HG03066 (cell line): Measurements from ENCODE around the gene ZNF205.

Experiments
- ATAC-seq: cut with Tn5 transposase; IDR thresholded peaks from one replicate; pipeline ENCODE4 v1.9.1; 2021; ENCODE audit warnings: low read depth; ENCODE audit not compliant: unreplicated experiment

The ZNF205 gene

DNA sequence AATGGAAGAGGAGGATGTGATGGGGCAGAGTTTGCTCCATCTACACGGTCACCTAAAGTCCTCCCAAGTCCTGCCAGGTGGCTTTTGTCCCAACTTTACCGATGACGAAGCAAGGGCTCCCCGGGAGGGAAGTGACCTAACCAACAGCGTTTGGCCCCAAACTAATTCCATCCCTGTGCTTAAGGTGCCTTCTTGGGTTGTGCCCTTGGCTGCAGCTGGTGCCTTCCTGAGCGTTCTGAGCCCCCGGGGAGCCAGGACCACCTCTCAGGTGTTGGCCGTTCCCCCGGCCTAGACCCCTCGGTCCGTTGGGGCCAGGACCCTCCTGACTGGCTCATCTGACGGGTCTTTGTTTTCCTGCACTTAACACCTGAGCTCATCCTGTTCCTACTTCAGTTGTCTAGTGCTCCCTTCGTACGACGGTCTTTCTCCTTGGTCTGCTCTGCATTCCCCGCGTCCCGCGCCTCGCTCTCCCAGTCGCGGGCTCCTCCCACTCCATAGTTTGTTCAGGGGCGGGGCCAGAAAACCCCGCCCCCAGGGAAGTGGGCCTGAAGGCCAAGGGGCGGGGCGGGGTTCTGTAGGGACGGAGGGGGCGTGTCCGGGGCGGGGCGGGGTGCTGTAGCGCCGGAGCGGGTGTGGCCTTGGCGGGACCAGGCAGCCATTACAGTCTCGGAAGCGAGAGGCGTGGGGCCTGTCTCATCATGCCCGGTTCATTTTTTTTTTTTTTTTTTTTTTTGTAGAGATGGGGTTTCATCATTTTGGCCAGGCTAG, 12.5 kb upstream of the ZNF205 start:
- peak; percentile 59 for ATAC-seq

DNA sequence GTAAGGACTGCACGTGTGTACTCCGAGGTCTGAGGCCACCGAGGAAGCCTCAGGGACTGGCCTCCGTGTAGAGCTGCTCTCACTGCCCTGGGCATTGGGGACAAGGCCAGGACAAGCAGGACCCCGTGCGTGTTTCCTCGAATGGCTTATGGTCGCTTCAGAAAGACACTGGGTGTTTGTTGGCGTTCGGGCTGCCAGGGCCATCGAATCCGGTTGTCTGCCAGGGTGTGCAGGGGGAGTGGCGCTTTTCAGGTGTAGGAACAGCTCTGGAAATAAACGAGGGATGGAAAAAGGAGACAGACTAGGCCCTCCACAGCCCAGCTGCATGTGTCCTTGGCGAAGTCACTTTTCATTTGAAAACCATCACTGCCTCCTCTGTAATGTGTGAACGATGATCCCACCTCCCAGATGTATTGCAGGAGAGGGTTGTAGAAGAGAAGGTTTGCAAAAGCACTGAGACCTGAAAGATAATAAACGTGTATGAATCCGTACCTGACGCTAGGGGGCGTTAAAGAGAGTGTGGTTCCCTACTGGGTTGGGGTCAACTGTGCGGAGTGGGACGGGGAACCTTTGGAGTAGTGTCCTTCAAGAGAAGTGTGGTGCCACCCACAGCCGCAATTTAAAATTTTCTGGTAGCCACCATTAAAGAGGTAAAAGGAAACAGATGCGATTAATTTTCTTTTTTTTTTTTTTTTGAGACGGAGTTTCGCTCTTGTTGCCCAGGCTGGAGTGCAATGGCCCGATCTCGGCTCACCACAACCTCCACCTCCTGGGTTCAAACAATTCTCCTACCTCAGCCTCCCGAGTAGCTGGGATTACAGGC, 11.2 kb upstream of the ZNF205 start:
- ATAC-seq, result no peak

DNA sequence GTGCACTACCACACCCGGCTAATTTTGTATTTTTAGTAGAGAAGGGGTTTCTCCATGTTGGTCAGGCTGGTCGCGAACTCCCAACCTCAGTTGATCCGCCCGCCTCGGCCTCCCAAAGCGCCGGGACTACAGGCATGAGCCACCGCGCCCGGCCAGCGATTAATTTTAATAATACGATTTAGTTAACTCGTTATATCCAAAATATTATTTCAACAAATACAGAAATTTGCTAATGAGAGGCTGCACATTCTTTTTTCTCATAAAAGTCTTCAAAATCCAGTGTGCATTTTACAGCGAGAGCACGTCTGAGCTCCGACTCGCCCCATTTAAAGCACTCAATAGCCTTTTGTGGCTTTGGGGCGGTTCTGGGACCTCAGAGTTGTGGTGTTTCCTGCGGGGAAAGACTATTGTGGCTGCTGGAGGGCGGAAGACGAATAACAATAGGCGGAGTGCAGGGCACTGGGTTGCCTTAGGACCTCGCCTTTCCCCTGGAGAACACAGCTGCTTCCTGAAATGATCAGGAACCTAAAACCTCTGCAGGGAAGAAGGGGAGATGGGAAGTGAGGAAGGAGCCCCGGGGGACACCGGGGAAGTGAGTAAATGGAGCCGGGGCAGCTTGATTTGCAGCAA, 10.4 kb upstream of the ZNF205 start:
- ATAC-seq, result no peak

DNA sequence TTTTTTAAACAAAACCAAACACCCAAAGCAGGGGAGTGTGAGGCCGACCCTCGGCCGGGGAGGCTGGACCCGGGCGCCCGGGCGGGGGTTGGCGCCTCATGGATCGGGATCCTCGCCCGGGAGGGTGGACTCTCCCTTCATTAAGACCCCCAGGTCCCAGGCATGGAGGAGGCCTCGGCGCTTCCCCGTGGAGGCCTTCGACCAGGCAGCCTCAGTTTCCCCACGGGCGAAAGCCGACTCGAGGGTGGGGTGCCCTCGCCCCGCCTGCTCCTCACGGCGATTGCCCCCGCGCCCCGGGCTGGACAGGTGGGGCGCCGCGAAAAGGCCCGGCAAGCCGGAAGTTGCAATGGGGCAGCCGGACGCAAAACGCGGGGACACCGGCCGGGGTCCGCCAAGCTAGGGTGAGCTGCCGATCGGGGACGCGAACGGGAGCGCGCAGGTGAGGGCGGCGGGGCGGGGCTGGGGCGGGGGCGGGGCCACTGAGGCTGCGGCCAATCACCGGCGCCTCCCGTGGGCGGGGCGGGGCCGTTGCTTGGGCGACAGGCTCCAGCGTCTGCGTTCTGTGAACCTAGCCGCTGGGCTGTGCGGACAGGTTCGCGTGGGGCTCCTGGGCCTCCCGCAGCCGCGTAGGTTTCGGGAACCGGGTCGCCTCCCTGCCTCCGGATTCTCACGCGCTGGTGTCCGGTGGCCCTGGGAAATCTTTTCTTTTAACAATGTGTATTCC, 6.0 kb upstream of the ZNF205 start:
- peak; percentile 77 for ATAC-seq

DNA sequence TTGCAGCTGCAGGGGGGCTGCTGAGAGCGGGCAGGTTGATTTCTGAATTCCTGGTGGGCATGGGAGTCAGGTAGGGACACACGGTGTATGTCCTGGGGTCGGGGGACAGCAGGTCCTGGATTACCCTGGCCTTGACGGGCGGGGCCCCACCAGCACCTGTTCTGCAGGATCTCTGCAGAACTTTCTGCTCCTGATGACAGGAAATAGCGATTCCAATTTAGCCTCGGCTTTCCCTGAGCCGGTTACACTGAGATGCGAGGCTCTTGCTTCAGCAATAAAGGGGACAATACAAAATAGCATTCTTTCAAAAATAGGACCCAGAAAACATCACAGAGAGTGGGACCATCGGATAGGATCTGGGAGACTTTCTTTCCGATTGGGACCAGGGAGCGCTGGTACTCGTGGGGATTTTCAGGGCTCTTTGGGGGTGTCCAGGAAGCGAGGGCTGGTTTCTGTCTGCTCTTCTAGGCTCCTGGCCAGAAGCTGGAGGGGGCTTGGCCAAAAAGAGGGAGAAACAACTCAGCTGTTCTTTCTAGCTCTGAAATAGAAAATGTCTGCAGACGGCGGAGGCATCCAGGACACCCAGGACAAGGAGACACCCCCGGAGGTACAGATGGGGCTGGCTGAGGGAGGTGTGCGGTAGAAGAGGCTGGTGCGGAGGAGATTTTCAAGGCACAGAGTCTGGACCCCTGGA, 642 bp downstream of the ZNF205 start:
- ATAC-seq, result no peak

DNA sequence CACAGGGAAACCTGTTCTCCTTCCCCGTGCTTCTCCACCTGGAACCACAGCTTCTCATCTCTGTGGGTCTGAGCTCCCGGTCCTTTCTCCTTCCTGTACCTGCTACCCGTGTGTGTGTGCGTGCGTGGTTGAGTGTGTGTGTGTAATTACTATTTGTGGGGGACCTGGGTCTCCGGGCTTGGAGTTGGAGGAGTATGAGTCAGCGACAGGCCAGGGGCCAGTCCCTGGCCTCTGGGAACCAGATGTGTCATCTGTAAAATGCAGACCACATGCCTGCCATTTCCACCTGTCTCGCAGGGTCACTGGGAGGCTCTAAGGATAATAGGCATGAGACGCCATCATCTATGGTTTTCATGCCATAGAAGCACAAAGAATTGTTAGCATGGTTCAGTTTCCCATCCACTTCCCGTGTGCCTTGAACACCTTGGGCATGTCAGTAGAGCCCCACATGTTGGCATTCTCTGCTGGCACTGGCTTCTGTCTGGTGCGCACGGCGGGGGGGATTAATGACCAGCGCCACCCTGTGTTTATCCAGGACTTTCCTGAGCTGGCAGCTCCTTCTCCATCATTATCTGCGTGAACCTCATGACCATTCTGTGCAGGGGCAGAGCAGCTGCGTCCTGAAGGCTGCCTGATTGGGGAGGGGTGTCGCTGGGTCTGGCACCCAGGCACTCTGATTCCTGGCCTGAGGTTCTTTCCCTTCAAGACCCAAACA, 1.5 kb downstream of the ZNF205 start:
- no peak for ATAC-seq

DNA sequence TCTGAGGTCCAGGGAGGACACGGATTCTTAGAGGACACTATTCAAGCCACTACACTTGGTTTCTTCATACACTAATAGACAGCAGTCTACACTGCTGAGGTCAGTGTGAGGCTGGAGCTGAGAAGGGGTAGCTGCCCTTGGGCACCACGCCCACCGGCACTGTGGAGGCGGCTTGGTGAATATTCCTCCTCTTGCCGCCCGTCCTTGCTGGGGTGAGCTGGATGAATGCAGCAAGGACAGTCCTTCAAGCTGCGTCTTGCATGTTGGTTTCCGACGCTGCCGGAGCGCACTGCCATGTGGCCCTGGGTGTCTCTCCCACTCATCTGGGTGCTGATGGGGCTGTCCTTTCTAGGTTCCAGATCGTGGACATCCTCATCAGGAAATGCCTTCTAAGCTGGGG, 2.6 kb downstream of the ZNF205 start:
- ATAC-seq, result no peak

DNA sequence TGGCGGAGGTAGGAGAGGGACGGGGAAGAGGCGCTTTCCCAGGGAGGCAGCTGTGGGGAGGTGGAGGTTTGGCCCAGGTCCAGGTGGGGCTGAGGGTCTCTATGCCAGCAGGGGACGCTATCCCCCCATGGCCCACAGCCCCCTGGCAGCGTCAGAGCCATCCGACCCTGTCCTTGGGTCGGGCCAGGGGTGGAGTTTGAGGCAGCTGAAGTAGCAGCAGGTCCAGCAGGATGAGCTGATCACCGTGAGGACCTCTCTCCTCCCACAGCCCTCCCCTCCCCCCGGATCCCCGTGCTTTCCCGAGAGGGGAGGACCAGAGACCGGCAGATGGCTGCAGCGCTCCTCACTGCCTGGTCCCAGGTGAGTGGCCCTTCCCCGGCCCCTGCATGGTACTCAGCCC, 3.2 kb downstream of the ZNF205 start:
- ATAC-seq, result no peak

DNA sequence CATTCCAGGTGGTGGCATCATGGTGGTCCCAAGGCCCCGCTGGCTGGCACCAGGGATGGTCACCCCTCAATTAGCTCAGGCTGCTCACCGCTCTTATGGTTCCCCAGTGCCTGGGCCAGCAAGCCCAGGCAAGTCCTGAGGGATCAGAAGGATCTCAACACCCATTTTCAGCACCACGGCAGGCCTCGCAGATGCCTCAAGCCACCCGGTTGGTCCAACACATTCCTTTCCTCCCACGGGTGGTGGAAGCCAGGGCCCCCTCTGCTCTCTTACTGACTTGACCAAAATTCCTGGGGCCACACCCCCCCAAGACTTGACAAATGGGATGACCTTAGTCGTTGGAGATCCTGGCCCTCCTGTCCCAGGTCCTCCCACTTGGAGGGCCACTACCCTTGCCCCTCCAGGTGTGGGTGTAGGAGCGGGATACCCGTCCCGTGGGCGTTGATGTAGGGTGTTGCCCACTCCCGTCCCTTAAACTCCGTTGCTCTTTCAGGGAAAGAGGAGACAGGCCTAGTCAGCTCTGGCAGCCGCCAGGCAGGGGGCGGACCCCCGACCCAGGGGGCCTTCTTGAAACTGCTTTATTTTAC, 5.9 kb downstream of the ZNF205 start:
- ATAC-seq, result no peak

DNA sequence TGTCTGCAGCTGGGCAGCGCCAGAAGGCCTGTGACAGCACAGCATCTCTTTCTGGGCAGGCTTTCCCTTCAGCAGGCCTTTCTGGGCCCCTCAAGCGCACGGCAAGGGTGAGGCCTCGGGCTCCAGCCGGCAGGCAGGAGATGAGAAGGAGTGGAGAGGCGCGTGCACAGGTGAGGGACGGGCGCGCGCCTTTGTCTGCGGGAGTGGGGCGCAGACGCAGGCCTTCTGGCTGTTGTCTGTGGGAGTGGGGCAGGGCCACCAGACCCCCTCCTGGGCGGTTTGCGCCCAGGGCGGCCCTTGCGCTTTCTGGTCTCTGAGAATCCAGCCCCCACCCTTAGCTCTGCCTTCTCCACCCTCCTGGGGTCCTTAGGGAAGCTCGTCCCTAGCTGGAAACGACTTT, 6.5 kb downstream of the ZNF205 start:
- no peak for ATAC-seq

DNA sequence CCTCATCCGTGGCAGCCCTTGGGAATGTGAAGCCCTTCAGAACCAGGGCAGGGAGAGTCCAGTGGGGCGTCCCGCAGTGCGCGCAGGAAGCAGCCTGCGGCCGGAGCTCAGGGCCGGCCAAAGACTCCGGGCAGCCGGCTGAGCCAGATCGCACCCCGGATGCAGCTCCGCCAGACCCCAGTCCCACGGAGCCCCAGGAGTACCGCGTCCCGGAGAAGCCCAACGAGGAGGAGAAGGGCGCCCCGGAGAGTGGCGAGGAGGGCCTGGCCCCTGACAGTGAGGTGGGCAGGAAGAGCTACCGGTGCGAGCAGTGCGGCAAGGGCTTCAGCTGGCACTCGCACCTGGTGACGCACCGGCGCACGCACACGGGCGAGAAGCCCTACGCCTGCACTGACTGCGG, 6.9 kb downstream of the ZNF205 start:
- no peak for ATAC-seq

DNA sequence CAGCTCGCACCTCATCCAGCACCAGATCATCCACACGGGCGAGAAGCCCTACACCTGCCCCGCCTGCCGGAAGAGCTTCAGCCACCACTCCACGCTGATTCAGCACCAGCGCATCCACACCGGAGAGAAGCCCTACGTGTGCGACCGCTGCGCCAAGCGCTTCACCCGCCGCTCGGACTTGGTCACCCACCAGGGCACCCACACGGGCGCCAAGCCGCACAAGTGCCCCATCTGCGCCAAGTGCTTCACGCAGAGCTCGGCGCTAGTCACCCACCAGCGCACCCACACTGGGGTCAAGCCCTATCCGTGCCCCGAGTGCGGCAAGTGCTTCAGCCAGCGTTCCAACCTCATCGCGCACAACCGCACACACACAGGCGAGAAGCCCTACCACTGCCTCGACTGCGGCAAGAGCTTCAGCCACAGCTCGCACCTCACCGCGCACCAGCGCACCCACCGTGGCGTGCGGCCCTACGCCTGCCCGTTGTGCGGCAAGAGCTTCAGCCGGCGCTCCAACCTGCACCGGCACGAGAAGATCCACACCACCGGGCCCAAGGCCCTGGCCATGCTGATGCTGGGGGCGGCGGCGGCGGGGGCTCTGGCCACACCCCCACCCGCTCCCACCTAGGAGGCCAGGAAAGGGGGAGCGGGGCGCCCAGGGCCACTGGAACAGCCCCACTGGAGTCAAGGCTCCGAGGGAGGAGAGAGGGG, 7.5 kb downstream of the ZNF205 start:
- no peak for ATAC-seq

DNA sequence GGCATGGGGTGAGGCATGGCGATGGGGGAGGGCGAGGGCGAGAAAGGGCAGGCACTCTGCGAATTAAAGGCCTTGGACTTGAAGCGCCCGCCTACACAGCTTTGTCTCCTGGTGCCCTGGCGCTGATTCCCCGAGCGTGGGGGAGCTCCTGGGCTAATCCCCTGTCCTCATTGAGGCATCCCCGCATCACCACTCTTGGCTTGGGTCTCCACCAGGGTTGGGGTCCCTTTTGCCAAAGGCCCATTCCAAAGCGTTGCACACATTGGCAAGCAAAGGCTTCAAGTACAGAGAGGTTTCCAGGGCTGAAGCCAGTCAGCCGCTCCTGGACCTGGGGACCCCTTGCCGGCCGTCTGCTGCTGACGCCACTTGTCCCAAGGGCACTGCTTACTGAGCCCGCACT, 8.0 kb downstream of the ZNF205 start:
- no peak for ATAC-seq

DNA sequence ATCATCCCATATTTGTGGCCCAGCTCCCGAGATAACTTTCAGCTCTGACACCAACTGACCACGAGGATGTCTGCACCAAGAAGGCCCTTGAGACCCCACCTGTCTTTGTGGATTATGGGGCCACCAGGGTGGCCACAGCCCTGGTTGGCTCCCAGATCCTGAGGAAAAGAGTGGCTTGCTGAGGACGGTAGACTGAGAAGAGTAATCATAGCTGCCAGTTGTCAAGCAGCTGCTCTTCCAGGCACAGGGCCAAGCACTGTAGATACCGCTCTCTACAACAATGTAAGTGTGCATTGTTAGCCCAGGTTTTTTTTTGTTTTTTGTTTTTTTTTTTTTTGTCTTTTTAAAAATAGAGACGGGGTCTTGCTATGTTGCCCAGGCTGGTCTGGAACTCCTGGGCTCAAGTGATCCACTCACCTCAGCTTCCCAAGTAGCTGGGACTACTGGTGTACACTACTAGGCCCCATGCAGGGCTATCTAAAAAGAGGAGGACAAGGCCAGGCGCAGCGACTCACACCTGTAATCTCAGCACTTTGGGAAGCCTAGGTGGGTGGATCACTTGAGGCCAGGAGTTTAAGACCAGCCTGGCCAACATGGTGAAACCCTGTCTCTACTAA, 9.6 kb downstream of the ZNF205 start:
- no peak for ATAC-seq

DNA sequence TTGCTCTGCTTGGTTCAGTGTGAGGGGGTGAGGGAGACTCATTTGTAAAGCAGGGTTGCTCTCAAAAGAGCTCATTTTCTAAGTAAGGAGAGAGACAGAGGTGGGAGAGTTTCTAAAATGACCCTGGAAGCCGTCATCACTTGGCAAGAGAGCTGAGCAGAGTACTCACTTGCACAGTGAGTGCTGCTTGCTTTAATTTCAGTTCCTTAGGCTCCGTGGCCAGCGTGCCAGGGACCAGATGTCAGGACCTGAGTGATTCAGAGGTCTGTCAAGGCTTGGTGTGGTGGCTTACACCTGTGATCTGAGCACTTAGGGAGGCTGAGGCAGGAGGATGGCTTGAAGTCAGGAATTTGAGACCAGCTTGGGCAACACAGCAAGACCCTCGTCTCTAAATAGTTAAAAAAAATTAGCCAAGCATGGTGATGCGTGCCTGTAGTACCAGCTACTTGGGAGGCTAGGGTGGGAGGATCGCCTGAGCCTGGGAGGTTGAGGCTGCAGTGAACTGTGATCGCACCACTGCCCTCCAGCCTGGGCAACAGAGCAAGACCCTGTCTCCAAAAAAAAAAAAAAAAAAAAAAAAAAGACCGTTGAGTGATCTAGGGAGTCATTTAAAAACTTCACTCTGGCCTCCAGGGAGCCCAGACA, 10.7 kb downstream of the ZNF205 start:
- ATAC-seq, result no peak

DNA sequence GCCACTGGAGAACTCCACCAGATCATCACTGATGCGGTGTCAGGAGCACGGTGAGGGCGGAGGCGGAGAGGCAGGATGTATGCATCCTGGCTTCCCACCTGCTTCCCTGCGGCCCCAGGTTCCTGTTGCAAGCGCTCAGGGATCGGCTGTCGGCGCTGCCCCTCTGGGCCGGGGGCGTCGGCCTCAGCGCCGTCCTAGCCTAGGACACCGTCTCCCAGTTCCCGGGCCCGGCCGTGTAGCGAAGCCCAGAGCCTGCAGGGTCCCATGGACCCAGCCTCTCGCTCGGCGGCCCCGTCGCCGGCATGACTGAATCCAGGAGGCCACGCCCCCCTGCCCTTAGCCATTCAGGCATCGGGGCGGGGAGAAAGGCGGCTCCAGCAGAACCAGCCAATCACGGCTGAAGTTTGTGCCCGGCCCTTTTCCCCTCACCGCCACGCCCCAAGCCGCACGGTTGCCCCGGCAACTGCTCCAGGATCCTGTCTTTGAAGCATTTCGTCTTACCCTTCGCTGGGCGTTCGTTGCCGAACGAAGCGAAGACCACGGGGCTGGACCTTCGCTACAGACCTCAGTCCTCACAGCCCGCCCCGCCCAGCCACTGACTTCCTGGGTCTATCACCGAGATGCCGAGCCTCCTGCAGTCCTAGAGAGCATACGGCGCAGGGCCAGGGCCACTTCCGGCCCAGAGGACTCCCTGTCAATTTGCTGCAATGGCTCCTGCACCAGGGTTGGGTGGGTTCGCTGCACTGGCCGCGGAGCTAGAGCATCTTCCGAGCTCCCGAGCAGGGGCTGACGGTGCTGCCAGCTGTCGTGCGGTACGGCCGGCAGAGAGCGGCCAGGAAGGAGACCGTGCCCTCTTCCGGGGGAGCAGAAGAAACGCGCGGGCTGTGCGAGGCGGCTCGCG, 11.8 kb downstream of the ZNF205 start:
- ATAC-seq, result peak; percentile 84

DNA sequence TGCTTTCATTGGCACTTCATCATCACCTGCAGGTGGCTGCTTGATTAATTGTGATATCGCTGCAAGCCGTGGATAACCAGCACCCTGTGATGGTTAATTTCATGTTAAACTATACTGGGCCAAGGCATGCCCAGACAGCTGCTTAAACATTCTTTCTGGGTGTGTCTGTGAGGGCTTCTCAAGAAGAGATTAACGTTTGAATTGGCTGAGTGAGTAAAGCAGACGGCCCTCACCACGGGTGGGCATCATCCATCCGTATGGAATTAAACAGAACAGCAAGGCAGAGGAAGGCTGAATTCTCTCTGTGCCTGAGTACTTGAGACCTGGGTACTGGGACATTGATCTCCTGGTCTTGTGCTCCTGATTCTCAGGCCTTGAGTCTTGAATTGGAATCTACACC, 15.4 kb downstream of the ZNF205 start:
- no peak for ATAC-seq
